NB4 (cell line): ENCODE data around the gene OSBPL10.

Experiments
- TF ChIP-seq, protein P1 (sequence below): IDR thresholded peaks from one replicate; pipeline ENCODE4 v1.5.1; 2012; ENCODE audit warnings: low read depth, low read length
- TF ChIP-seq, protein P2 (sequence below): IDR thresholded peaks from 2 replicates; pipeline ENCODE4 v1.6.1; 2011; ENCODE audit warnings: low read depth, low read length

DNA sequence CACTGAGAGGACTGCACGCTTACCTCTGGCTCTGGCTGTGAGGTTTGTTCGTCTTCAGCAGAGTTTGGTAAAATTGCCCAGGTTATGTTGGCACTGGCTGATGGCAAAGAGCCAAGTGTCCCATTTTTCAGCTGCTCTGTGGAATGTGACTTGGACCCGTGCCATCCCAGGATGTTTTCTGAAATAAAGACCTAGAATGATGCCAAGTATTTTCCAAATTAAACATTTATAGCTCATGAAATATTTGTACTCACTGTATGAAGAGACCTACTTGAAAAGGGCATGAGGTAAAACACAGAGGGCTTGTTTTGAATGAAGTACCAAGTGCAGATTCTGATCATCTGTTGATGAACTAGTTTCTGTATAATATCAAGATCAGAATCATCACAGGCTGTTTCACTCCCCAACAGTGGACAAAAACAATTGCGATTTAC, 247.8 kb downstream of the OSBPL10 start:
- TF ChIP-seq, protein P1, sequence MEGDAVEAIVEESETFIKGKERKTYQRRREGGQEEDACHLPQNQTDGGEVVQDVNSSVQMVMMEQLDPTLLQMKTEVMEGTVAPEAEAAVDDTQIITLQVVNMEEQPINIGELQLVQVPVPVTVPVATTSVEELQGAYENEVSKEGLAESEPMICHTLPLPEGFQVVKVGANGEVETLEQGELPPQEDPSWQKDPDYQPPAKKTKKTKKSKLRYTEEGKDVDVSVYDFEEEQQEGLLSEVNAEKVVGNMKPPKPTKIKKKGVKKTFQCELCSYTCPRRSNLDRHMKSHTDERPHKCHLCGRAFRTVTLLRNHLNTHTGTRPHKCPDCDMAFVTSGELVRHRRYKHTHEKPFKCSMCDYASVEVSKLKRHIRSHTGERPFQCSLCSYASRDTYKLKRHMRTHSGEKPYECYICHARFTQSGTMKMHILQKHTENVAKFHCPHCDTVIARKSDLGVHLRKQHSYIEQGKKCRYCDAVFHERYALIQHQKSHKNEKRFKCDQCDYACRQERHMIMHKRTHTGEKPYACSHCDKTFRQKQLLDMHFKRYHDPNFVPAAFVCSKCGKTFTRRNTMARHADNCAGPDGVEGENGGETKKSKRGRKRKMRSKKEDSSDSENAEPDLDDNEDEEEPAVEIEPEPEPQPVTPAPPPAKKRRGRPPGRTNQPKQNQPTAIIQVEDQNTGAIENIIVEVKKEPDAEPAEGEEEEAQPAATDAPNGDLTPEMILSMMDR, result no peak
- TF ChIP-seq, protein P2, sequence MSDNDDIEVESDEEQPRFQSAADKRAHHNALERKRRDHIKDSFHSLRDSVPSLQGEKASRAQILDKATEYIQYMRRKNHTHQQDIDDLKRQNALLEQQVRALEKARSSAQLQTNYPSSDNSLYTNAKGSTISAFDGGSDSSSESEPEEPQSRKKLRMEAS, result no peak
